ENCODE results near the gene CREG1.

The CREG1 gene

GRCh38 chr1:167532964-167533824 is 20.4 kb downstream of the CREG1 start:
- no peak for DNase-seq (ENCODE audit: low read depth, low spot score)

GRCh38 chr1:167532375-167532774 is 21.2 kb downstream of the CREG1 start:
- DNase-seq (ENCODE audit: low read depth, low spot score) = no peak

- no peak for DNase-seq (ENCODE audit: low read depth, low spot score)
These were observed 23.6 kb downstream of the CREG1 start for GRCh38 chr1:167529829-167530474.

GRCh38 chr1:167528057-167528728 is 25.4 kb downstream of the CREG1 start:
- no peak for DNase-seq (ENCODE audit: low read depth, low spot score)

- DNase-seq (ENCODE audit: low read depth, low spot score) = no peak
These were observed 26.7 kb downstream of the CREG1 start for GRCh38 chr1:167526667-167527383.

GRCh38 chr1:167524651-167525050 is 28.9 kb downstream of the CREG1 start:
- DNase-seq (ENCODE audit: low read depth, low spot score) = no peak

- no peak for DNase-seq (ENCODE audit: low read depth, low spot score)
These were observed 31.3 kb downstream of the CREG1 start for GRCh38 chr1:167522246-167522645.

- DNase-seq (ENCODE audit: low read depth, low spot score) = no peak
These were observed 32.8 kb downstream of the CREG1 start for GRCh38 chr1:167520711-167521206.

- no peak for DNase-seq (ENCODE audit: low read depth, low spot score)
These were observed 35.2 kb downstream of the CREG1 start, which contains the start of gene CD247 for GRCh38 chr1:167518331-167518700. TSS of gene CD247 (minus strand) at chr1:167518529. CDS start at chr1:167518465, 64 bp downstream.

GRCh38 chr1:167517535-167518330 is 35.8 kb downstream of the CREG1 start:
- no peak for DNase-seq (ENCODE audit: low read depth, low spot score)

- no peak for DNase-seq (ENCODE audit: low read depth, low spot score)
These were observed 36.9 kb downstream of the CREG1 start for GRCh38 chr1:167516404-167517388.

GRCh38 chr1:167515893-167516321 is 37.7 kb downstream of the CREG1 start:
- no peak for DNase-seq (ENCODE audit: low read depth, low spot score)

GRCh38 chr1:167515461-167515860 is 38.1 kb downstream of the CREG1 start:
- no peak for DNase-seq (ENCODE audit: low read depth, low spot score)

- no peak for DNase-seq (ENCODE audit: low read depth, low spot score)
These were observed 39.3 kb downstream of the CREG1 start for GRCh38 chr1:167514288-167514687.

GRCh38 chr1:167512046-167512654 is 41.4 kb downstream of the CREG1 start:
- DNase-seq (ENCODE audit: low read depth, low spot score) = no peak

GRCh38 chr1:167511374-167511986 is 42.1 kb downstream of the CREG1 start:
- no peak for DNase-seq (ENCODE audit: low read depth, low spot score)

GRCh38 chr1:167510881-167511280 is 42.7 kb downstream of the CREG1 start:
- DNase-seq (ENCODE audit: low read depth, low spot score) = no peak

- no peak for DNase-seq (ENCODE audit: low read depth, low spot score)
These were observed 43.3 kb downstream of the CREG1 start for GRCh38 chr1:167510244-167510643.

GRCh38 chr1:167509587-167509986 is 44.0 kb downstream of the CREG1 start:
- no peak for DNase-seq (ENCODE audit: low read depth, low spot score)
